Muscle layer of duodenum (tissue), 2 donors: ENCODE data around the gene PEX14.

Source experiments
- H3K27ac ChIP-seq: one replicate; pipeline ENCODE4 v1.7.0; 2013; ENCODE audit warnings: mild to moderate bottlenecking, low read length
- H3K27me3 ChIP-seq: one replicate; pipeline ENCODE4 v1.7.0; 2013; ENCODE audit warnings: low read depth, mild to moderate bottlenecking, control low read depth, low read length
- H3K36me3 ChIP-seq, 2 donors: one replicate each; pipeline ENCODE4 v1.7.0; 2013; ENCODE audit warnings: low read length in 2 of 2, control low read depth in 1 of 2, mild to moderate bottlenecking in 1 of 2; ENCODE audit not compliant: insufficient read depth in 2 of 2, control insufficient read depth in 1 of 2
- H3K4me1 ChIP-seq, 2 donors: one replicate each; pipeline ENCODE4 v1.7.0; 2013; ENCODE audit warnings: low read length in 2 of 2, mild to moderate bottlenecking in 2 of 2, control low read depth in 1 of 2, moderate library complexity in 1 of 2; ENCODE audit not compliant: insufficient read depth in 2 of 2, control insufficient read depth in 1 of 2
- H3K4me3 ChIP-seq, 2 donors: one replicate each; pipeline ENCODE4 v1.7.0; 2013; ENCODE audit warnings: low read length in 2 of 2, low read depth in 1 of 2, mild to moderate bottlenecking in 1 of 2
- H3K9me3 ChIP-seq, 2 donors: one replicate each; pipeline ENCODE4 v1.7.0; 2013; ENCODE audit warnings: low read length in 2 of 2, control low read depth in 1 of 2, mild to moderate bottlenecking in 1 of 2; ENCODE audit not compliant: control insufficient read depth in 1 of 2
- donor health status: healthy.

The PEX14 gene

GRCh38 chr1:10602936-10603335 lies 128.2 kb downstream of the PEX14 start:
- no peak overlapping the region for H3K27ac ChIP-seq
- no peaks in the 10 kb centered on the region for H3K4me1 ChIP-seq
- no peaks in the 10 kb centered on the region for H3K27me3 ChIP-seq
- no peak overlapping the region for H3K4me3 ChIP-seq
- peaks cover 5% of the 10 kb centered on the region in 2 donors for H3K36me3 ChIP-seq
- H3K9me3 ChIP-seq, result no peaks in the 10 kb centered on the region

GRCh38 chr1:10604966-10605365 lies 130.2 kb downstream of the PEX14 start:
- Histone ChIP-seq H3K4me3 (no peak overlapping the region), H3K4me1 (no peaks in the 10 kb centered on the region), H3K27ac (no peak overlapping the region), H3K36me3 (peaks cover 0 to 5% of the 10 kb centered on the region in 2 donors), H3K9me3 (no peaks in the 10 kb centered on the region), H3K27me3 (no peaks in the 10 kb centered on the region)

GRCh38 chr1:10606064-10606463 lies 131.3 kb downstream of the PEX14 start:
- H3K27ac ChIP-seq, result no peak overlapping the region
- H3K27me3 ChIP-seq, result no peaks in the 10 kb centered on the region
- no peaks in the 10 kb centered on the region for H3K9me3 ChIP-seq
- H3K4me1 ChIP-seq, result no peaks in the 10 kb centered on the region
- H3K4me3 ChIP-seq, result no peak overlapping the region
- peaks cover 0 to 5% of the 10 kb centered on the region in 2 donors for H3K36me3 ChIP-seq

- H3K4me1 ChIP-seq, result no peaks in the 10 kb centered on the region
- no peak overlapping the region for H3K27ac ChIP-seq
- no peaks in the 10 kb centered on the region for H3K27me3 ChIP-seq
- no peaks in the 10 kb centered on the region for H3K9me3 ChIP-seq
- peaks cover 0 to 5% of the 10 kb centered on the region in 2 donors for H3K36me3 ChIP-seq
- H3K4me3 ChIP-seq, result no peak overlapping the region
Observed at GRCh38 chr1:10607228-10607627, 132.5 kb downstream of the PEX14 start.

GRCh38 chr1:10608690-10609089 lies 133.9 kb downstream of the PEX14 start:
- no peaks in the 10 kb centered on the region for H3K9me3 ChIP-seq
- no peak overlapping the region for H3K4me3 ChIP-seq
- H3K27me3 ChIP-seq, result no peaks in the 10 kb centered on the region
- no peak overlapping the region for H3K27ac ChIP-seq
- H3K4me1 ChIP-seq, result no peaks in the 10 kb centered on the region
- H3K36me3 ChIP-seq, result peaks cover 0 to 5% of the 10 kb centered on the region in 2 donors

GRCh38 chr1:10610901-10611600 lies 136.3 kb downstream of the PEX14 start:
- Histone ChIP-seq H3K27ac (no peak overlapping the region), H3K4me1 (no peaks in the 10 kb centered on the region), H3K27me3 (no peaks in the 10 kb centered on the region), H3K36me3 (no peaks in the 10 kb centered on the region), H3K9me3 (no peaks in the 10 kb centered on the region), H3K4me3 (no peak overlapping the region)

GRCh38 chr1:10612436-10613160 lies 137.8 kb downstream of the PEX14 start:
- Histone ChIP-seq H3K27me3 (no peaks in the 10 kb centered on the region), H3K27ac (no peak overlapping the region), H3K36me3 (peaks cover 0 to 5% of the 10 kb centered on the region in 2 donors)

GRCh38 chr1:10613340-10613739 lies 138.6 kb downstream of the PEX14 start:
- Histone ChIP-seq H3K4me1 (no peaks in the 10 kb centered on the region), H3K9me3 (no peaks in the 10 kb centered on the region)

More at GRCh38 chr1:10612436-10613160, 137.8 kb downstream of the PEX14 start:
- no peaks in the 10 kb centered on the region for H3K4me1 ChIP-seq
- H3K9me3 ChIP-seq, result no peaks in the 10 kb centered on the region
- no peak overlapping the region for H3K4me3 ChIP-seq

GRCh38 chr1:10613861-10614260 lies 139.1 kb downstream of the PEX14 start:
- Histone ChIP-seq H3K27me3 (no peaks in the 10 kb centered on the region), H3K4me1 (no peaks in the 10 kb centered on the region), H3K4me3 (no peak overlapping the region), H3K27ac (no peak overlapping the region), H3K9me3 (no peaks in the 10 kb centered on the region), H3K36me3 (peaks cover 0 to 10% of the 10 kb centered on the region in 2 donors)

More at GRCh38 chr1:10613340-10613739, 138.6 kb downstream of the PEX14 start:
- no peak overlapping the region for H3K4me3 ChIP-seq
- no peak overlapping the region for H3K27ac ChIP-seq
- peaks cover 0 to 8% of the 10 kb centered on the region in 2 donors for H3K36me3 ChIP-seq
- no peaks in the 10 kb centered on the region for H3K27me3 ChIP-seq

- Histone ChIP-seq H3K27ac (no peak overlapping the region), H3K9me3 (no peaks in the 10 kb centered on the region), H3K27me3 (no peaks in the 10 kb centered on the region), H3K36me3 (peaks cover 0 to 10% of the 10 kb centered on the region in 2 donors), H3K4me1 (no peaks in the 10 kb centered on the region), H3K4me3 (no peak overlapping the region)
Observed at GRCh38 chr1:10614377-10615225, 139.9 kb downstream of the PEX14 start.

- Histone ChIP-seq H3K4me1 (no peaks in the 10 kb centered on the region), H3K27ac (no peak overlapping the region), H3K4me3 (no peak overlapping the region)
Observed at GRCh38 chr1:10615332-10615731, 140.6 kb downstream of the PEX14 start.

More at GRCh38 chr1:10615332-10615731, 140.6 kb downstream of the PEX14 start:
- no peaks in the 10 kb centered on the region for H3K27me3 ChIP-seq
- H3K9me3 ChIP-seq, result no peaks in the 10 kb centered on the region
- H3K36me3 ChIP-seq, result peaks cover 0 to 10% of the 10 kb centered on the region in 2 donors
